ENCODE measurements around the gene LUZP2. TPM values are rescaled to one million over a fixed set of nuclear protein-coding genes. Genes with fewer than 3 reads are reported as not detected.

LUZP2 gene
- total RNA-seq, 4 donors from 2014 or later, result 0.19 to 0.99 TPM; not detected in 2

DNA sequence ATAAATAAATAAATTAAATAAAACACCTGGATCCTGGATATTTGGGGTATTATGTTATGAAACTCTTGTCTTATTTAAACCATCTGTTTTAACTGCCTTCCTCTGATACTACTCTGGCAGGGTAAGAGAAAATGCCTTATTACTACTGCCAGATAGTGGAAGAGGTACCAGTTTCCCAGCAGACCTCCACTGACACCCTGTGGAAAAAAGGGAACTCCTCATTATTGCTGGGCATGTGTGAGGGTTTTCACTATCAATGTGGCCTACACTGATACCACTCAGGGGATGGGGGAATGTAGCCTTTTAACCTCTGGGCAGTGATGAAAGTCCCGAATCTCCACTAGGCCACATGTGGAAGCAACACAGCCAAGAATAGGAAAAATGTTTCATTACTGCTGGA, 121.0 kb downstream of the LUZP2 start:
- Histone ChIP-seq H3K27me3 (no peaks in the 10 kb centered on the region), H3K9me3 (no peaks in the 10 kb centered on the region), H3K4me1 (no peaks in the 10 kb centered on the region), H3K27ac (replicated peaks in 1 of 4) (no peak overlapping the region), H3K4me3 (no peak overlapping the region), H3K36me3 (no peaks in the 10 kb centered on the region)
- DNase-seq (ENCODE audit: extremely low spot score), result no peak
- intact Hi-C loops (cut with DNase I), result no loop called here
- 75% methylated on average over 1 of the region's 1 CpG for WGBS
- TF ChIP-seq POLR2AphosphoS5 (IDR thresholded peaks at IDR 0.05) (no peak), EP300 (IDR thresholded peaks at IDR 0.05) (no peak), POLR2A (IDR thresholded peaks at IDR 0.05; ENCODE audit: low read depth) (no peak)
- TF ChIP-seq, protein P1, sequence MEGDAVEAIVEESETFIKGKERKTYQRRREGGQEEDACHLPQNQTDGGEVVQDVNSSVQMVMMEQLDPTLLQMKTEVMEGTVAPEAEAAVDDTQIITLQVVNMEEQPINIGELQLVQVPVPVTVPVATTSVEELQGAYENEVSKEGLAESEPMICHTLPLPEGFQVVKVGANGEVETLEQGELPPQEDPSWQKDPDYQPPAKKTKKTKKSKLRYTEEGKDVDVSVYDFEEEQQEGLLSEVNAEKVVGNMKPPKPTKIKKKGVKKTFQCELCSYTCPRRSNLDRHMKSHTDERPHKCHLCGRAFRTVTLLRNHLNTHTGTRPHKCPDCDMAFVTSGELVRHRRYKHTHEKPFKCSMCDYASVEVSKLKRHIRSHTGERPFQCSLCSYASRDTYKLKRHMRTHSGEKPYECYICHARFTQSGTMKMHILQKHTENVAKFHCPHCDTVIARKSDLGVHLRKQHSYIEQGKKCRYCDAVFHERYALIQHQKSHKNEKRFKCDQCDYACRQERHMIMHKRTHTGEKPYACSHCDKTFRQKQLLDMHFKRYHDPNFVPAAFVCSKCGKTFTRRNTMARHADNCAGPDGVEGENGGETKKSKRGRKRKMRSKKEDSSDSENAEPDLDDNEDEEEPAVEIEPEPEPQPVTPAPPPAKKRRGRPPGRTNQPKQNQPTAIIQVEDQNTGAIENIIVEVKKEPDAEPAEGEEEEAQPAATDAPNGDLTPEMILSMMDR (IDR thresholded peaks at IDR 0.05), result no peak

GRCh38 chr11:24619900-24620299, 123.0 kb downstream of the LUZP2 start:
- no peak overlapping the region for H3K27ac ChIP-seq (replicated peaks in 1 of 4)
- no peaks in the 10 kb centered on the region for H3K4me1 ChIP-seq
- H3K36me3 ChIP-seq, result no peaks in the 10 kb centered on the region
- intact Hi-C loops (cut with DNase I), result no loop called here
- DNase-seq (ENCODE audit: extremely low spot score), result no peak
- H3K27me3 ChIP-seq, result no peaks in the 10 kb centered on the region
- no peaks in the 10 kb centered on the region for H3K9me3 ChIP-seq
- no peak overlapping the region for H3K4me3 ChIP-seq
- TF ChIP-seq POLR2A (IDR thresholded peaks at IDR 0.05; ENCODE audit: low read depth), result no peak
- TF ChIP-seq, protein P1 (IDR thresholded peaks at IDR 0.05), result no peak
- TF ChIP-seq POLR2AphosphoS5 (IDR thresholded peaks at IDR 0.05), result no peak
- no peak for TF ChIP-seq EP300 (IDR thresholded peaks at IDR 0.05)
- WGBS, result 81% methylated on average over 1 of the region's 1 CpG

- WGBS, result 81% methylated on average over 6 of the region's 6 CpGs
- no peaks in the 10 kb centered on the region for H3K9me3 ChIP-seq
- DNase-seq (ENCODE audit: extremely low spot score), result no peak
Observed at GRCh38 chr11:24622262-24622661, 125.4 kb downstream of the LUZP2 start.

GRCh38 chr11:24623121-24623520, 126.3 kb downstream of the LUZP2 start:
- Histone ChIP-seq H3K9me3 (no peaks in the 10 kb centered on the region), H3K36me3 (no peaks in the 10 kb centered on the region), H3K27me3 (no peaks in the 10 kb centered on the region), H3K4me1 (no peaks in the 10 kb centered on the region), H3K27ac (replicated peaks in 1 of 4) (no peak overlapping the region), H3K4me3 (no peak overlapping the region)
- intact Hi-C loops (cut with DNase I), result no loop called here
- WGBS, result 85% methylated on average over 1 of the region's 1 CpG
- TF ChIP-seq POLR2AphosphoS5 (IDR thresholded peaks at IDR 0.05) (no peak), POLR2A (IDR thresholded peaks at IDR 0.05; ENCODE audit: low read depth) (no peak), EP300 (IDR thresholded peaks at IDR 0.05) (no peak)
- TF ChIP-seq, protein P1 (IDR thresholded peaks at IDR 0.05), result no peak
- no peak for DNase-seq (ENCODE audit: extremely low spot score)

More at GRCh38 chr11:24622262-24622661, 125.4 kb downstream of the LUZP2 start:
- no peak for TF ChIP-seq POLR2AphosphoS5 (IDR thresholded peaks at IDR 0.05)
- TF ChIP-seq EP300 (IDR thresholded peaks at IDR 0.05), result no peak
- no peak for TF ChIP-seq POLR2A (IDR thresholded peaks at IDR 0.05; ENCODE audit: low read depth)
- TF ChIP-seq, protein P1 (IDR thresholded peaks at IDR 0.05), result no peak
- Histone ChIP-seq H3K27me3 (no peaks in the 10 kb centered on the region), H3K4me1 (no peaks in the 10 kb centered on the region), H3K27ac (replicated peaks in 1 of 4) (no peak overlapping the region), H3K4me3 (no peak overlapping the region), H3K36me3 (no peaks in the 10 kb centered on the region)
- intact Hi-C loops (cut with DNase I), result no loop called here

DNA sequence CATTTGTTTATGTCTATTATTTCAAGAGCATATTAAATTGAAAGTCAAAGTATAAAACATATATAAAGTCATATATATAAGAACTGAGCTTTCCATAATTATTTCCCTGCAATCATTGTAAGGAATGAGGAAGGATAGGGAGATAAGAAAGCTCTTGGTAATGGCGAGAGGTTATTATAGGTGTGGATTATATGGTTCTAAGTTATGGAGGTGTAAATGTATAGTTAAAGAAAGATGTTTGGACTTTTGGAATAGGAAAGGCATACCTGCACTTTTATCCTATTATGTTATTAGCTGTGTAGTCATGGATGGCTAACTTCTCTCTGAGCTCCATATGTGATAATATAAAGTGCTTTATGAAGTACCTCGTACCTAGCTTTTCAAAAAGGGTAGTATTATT, 127.6 kb downstream of the LUZP2 start:
- 91% methylated on average over 2 of the region's 2 CpGs for WGBS
- Histone ChIP-seq H3K27ac (replicated peaks in 1 of 4) (no peak overlapping the region), H3K36me3 (no peaks in the 10 kb centered on the region), H3K27me3 (no peaks in the 10 kb centered on the region), H3K4me3 (no peak overlapping the region), H3K9me3 (no peaks in the 10 kb centered on the region), H3K4me1 (no peaks in the 10 kb centered on the region)
- intact Hi-C loops (cut with DNase I), result no loop called here
- TF ChIP-seq EP300 (IDR thresholded peaks at IDR 0.05) (no peak), POLR2A (IDR thresholded peaks at IDR 0.05; ENCODE audit: low read depth) (no peak), POLR2AphosphoS5 (IDR thresholded peaks at IDR 0.05) (no peak)
- TF ChIP-seq, protein P1 (IDR thresholded peaks at IDR 0.05), result no peak
- DNase-seq (ENCODE audit: extremely low spot score), result no peak
